ENCODE data around the gene PRUNE2.
"Not testable (repeated sequence)": the region's sequence is repeated elsewhere in the genome, so short reads cannot be mapped to it uniquely, and the experiment has no call there.

Gene PRUNE2

GRCh38 chr9:76863832-76864231 lies 42.1 kb downstream of the PRUNE2 start:
- no peak for DNase-seq (ENCODE audit: low spot score)

GRCh38 chr9:76859860-76860259 lies 46.1 kb downstream of the PRUNE2 start:
- DNase-seq (ENCODE audit: low spot score): peak; percentile 7

GRCh38 chr9:76858248-76858647 lies 47.7 kb downstream of the PRUNE2 start:
- not testable (repeated sequence) for DNase-seq (ENCODE audit: low spot score)

GRCh38 chr9:76856016-76856415 lies 49.9 kb downstream of the PRUNE2 start:
- DNase-seq (ENCODE audit: low spot score): no peak

- DNase-seq (ENCODE audit: low spot score): no peak
Observed at GRCh38 chr9:76855015-76855414, 50.9 kb downstream of the PRUNE2 start.

GRCh38 chr9:76852026-76852425 lies 53.9 kb downstream of the PRUNE2 start:
- no peak for DNase-seq (ENCODE audit: low spot score)

- DNase-seq (ENCODE audit: low spot score): no peak
Observed at GRCh38 chr9:76846297-76846696, 59.6 kb downstream of the PRUNE2 start.

GRCh38 chr9:76845254-76845653 lies 60.7 kb downstream of the PRUNE2 start:
- no peak for DNase-seq (ENCODE audit: low spot score)

GRCh38 chr9:76835571-76836283 lies 70.2 kb downstream of the PRUNE2 start:
- peak; percentile 66 for DNase-seq (ENCODE audit: low spot score)

GRCh38 chr9:76828447-76828846 lies 77.5 kb downstream of the PRUNE2 start:
- DNase-seq (ENCODE audit: low spot score): no peak

- no peak for DNase-seq (ENCODE audit: low spot score)
Observed at GRCh38 chr9:76827296-76828080, 78.4 kb downstream of the PRUNE2 start.

GRCh38 chr9:76820431-76820830 lies 85.5 kb downstream of the PRUNE2 start:
- DNase-seq (ENCODE audit: low spot score): no peak

GRCh38 chr9:76818271-76818670 lies 87.6 kb downstream of the PRUNE2 start:
- peak; percentile 83 for DNase-seq (ENCODE audit: low spot score)

- DNase-seq (ENCODE audit: low spot score): no peak
Observed at GRCh38 chr9:76817489-76817888, 88.4 kb downstream of the PRUNE2 start.

- no peak for DNase-seq (ENCODE audit: low spot score)
Observed at GRCh38 chr9:76812591-76812990, 93.3 kb downstream of the PRUNE2 start.

GRCh38 chr9:76810377-76810957 lies 95.4 kb downstream of the PRUNE2 start:
- peak; percentile 63 for DNase-seq (ENCODE audit: low spot score)

GRCh38 chr9:76808636-76809035 lies 97.3 kb downstream of the PRUNE2 start:
- no peak for DNase-seq (ENCODE audit: low spot score)

GRCh38 chr9:76803762-76804161 lies 102.2 kb downstream of the PRUNE2 start:
- DNase-seq (ENCODE audit: low spot score): no peak

GRCh38 chr9:76803083-76803482 lies 102.8 kb downstream of the PRUNE2 start:
- no peak for DNase-seq (ENCODE audit: low spot score)

- peak; percentile 60 for DNase-seq (ENCODE audit: low spot score)
Observed at GRCh38 chr9:76800901-76801300, 105.0 kb downstream of the PRUNE2 start.

- no peak for DNase-seq (ENCODE audit: low spot score)
Observed at GRCh38 chr9:76799473-76799872, 106.4 kb downstream of the PRUNE2 start.

GRCh38 chr9:76798527-76798926 lies 107.4 kb downstream of the PRUNE2 start:
- DNase-seq (ENCODE audit: low spot score): no peak

- DNase-seq (ENCODE audit: low spot score): no peak
Observed at GRCh38 chr9:76796296-76796695, 109.6 kb downstream of the PRUNE2 start.
